ENCODE results near the gene MPHOSPH6. TPM values are rescaled to one million over a fixed set of nuclear protein-coding genes. Genes with fewer than 3 reads are reported as not detected.

MPHOSPH6 gene
- polyA plus RNA-seq, 1 donor from 2014 or later = 75.1 TPM

- no peaks in the 10 kb centered on the region for H4K20me1 ChIP-seq (ENCODE audit: insufficient read depth)
- H3K79me2 ChIP-seq (replicated peaks; ENCODE audit: insufficient read depth, low read length) = no peaks in the 10 kb centered on the region
- H3K9ac ChIP-seq (ENCODE audit: low read length) = no peak overlapping the region
- H3K27ac ChIP-seq (ENCODE audit: low read length) = no peak overlapping the region
- no peak overlapping the region for H2AFZ ChIP-seq (ENCODE audit: low read depth, low read length)
- H3F3A ChIP-seq (ENCODE audit: insufficient read depth, low read length, poor library complexity, severe bottlenecking) = no peaks in the 10 kb centered on the region
- TF ChIP-seq CTCF (IDR thresholded peaks at IDR 0.05; ENCODE audit: poor library complexity, severe bottlenecking) = no peak
- TF ChIP-seq EP300 (conservative IDR thresholded peaks at IDR 0.05; ENCODE audit: poor library complexity, severe bottlenecking) = no peak
- TF ChIP-seq MXI1 (conservative IDR thresholded peaks at IDR 0.05; ENCODE audit: poor library complexity, severe bottlenecking) = no peak
- TF ChIP-seq TAF1 (IDR thresholded peaks at IDR 0.05; ENCODE audit: low read depth) = no peak
- no peak for TF ChIP-seq SMC3 (conservative IDR thresholded peaks at IDR 0.05; ENCODE audit: poor library complexity)
- TF ChIP-seq EZH2 (IDR thresholded peaks at IDR 0.05; ENCODE audit: borderline replicate concordance, insufficient read depth, low read length, poor library complexity, severe bottlenecking) = no peak
- TF ChIP-seq POLR2AphosphoS5 (IDR thresholded peaks at IDR 0.05) = no peak
- TF ChIP-seq, protein P1, sequence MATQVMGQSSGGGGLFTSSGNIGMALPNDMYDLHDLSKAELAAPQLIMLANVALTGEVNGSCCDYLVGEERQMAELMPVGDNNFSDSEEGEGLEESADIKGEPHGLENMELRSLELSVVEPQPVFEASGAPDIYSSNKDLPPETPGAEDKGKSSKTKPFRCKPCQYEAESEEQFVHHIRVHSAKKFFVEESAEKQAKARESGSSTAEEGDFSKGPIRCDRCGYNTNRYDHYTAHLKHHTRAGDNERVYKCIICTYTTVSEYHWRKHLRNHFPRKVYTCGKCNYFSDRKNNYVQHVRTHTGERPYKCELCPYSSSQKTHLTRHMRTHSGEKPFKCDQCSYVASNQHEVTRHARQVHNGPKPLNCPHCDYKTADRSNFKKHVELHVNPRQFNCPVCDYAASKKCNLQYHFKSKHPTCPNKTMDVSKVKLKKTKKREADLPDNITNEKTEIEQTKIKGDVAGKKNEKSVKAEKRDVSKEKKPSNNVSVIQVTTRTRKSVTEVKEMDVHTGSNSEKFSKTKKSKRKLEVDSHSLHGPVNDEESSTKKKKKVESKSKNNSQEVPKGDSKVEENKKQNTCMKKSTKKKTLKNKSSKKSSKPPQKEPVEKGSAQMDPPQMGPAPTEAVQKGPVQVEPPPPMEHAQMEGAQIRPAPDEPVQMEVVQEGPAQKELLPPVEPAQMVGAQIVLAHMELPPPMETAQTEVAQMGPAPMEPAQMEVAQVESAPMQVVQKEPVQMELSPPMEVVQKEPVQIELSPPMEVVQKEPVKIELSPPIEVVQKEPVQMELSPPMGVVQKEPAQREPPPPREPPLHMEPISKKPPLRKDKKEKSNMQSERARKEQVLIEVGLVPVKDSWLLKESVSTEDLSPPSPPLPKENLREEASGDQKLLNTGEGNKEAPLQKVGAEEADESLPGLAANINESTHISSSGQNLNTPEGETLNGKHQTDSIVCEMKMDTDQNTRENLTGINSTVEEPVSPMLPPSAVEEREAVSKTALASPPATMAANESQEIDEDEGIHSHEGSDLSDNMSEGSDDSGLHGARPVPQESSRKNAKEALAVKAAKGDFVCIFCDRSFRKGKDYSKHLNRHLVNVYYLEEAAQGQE (IDR thresholded peaks at IDR 0.05; ENCODE audit: borderline replicate concordance) = no peak
- TF ChIP-seq RAD21 (conservative IDR thresholded peaks at IDR 0.05) = no peak
- no peak overlapping the region for H3K4me2 ChIP-seq (ENCODE audit: low read length)
- no peaks in the 10 kb centered on the region for H3K27me3 ChIP-seq (ENCODE audit: insufficient read depth, low read depth, low read length)
- no peak overlapping the region for H3K4me3 ChIP-seq (ENCODE audit: low read length)
- no peaks in the 10 kb centered on the region for H3K36me3 ChIP-seq (ENCODE audit: insufficient read depth, low read length)
- H3K9me2 ChIP-seq (ENCODE audit: insufficient read depth, low read length) = no peaks in the 10 kb centered on the region
- H3K9me3 ChIP-seq (ENCODE audit: low read length) = no peaks in the 10 kb centered on the region
Measured at GRCh38 chr16:82138478-82139285, 31.3 kb downstream of the MPHOSPH6 start.

DNA sequence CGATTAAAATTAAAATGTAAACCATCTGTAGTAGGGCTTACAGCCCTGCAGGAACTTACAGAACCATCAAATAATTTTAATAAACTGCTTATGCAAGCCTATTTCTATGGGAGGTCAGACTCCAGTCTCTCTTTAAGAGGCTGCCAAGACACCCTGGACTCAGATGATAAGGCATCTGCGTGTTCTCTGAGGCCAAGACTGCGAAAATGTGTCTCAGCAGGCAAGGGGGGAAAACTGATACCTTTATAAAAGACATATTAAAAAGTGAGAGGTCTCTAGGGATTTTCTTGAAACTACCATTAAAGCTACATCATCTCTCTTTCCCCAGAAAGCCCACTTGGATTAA, 32.2 kb downstream of the MPHOSPH6 start:
- no peaks in the 10 kb centered on the region for H3K27me3 ChIP-seq (ENCODE audit: insufficient read depth, low read depth, low read length)
- H3K4me3 ChIP-seq (ENCODE audit: low read length) = no peak overlapping the region
- no peak overlapping the region for H2AFZ ChIP-seq (ENCODE audit: low read depth, low read length)
- H3K9me3 ChIP-seq (ENCODE audit: low read length) = no peaks in the 10 kb centered on the region
- no peaks in the 10 kb centered on the region for H4K20me1 ChIP-seq (ENCODE audit: insufficient read depth)
- no peak overlapping the region for H3K27ac ChIP-seq (ENCODE audit: low read length)
- no peak overlapping the region for H3K9ac ChIP-seq (ENCODE audit: low read length)
- no peak overlapping the region for H3K4me2 ChIP-seq (ENCODE audit: low read length)
- no peaks in the 10 kb centered on the region for H3K36me3 ChIP-seq (ENCODE audit: insufficient read depth, low read length)
- H3K9me2 ChIP-seq (ENCODE audit: insufficient read depth, low read length) = no peaks in the 10 kb centered on the region
- no peaks in the 10 kb centered on the region for H3F3A ChIP-seq (ENCODE audit: insufficient read depth, low read length, poor library complexity, severe bottlenecking)
- H3K79me2 ChIP-seq (replicated peaks; ENCODE audit: insufficient read depth, low read length) = no peaks in the 10 kb centered on the region
- TF ChIP-seq TAF1 (IDR thresholded peaks at IDR 0.05; ENCODE audit: low read depth) = no peak
- no peak for TF ChIP-seq CTCF (IDR thresholded peaks at IDR 0.05; ENCODE audit: poor library complexity, severe bottlenecking)
- TF ChIP-seq EZH2 (IDR thresholded peaks at IDR 0.05; ENCODE audit: borderline replicate concordance, insufficient read depth, low read length, poor library complexity, severe bottlenecking) = no peak
- no peak for TF ChIP-seq MXI1 (conservative IDR thresholded peaks at IDR 0.05; ENCODE audit: poor library complexity, severe bottlenecking)
- TF ChIP-seq SMC3 (conservative IDR thresholded peaks at IDR 0.05; ENCODE audit: poor library complexity) = no peak
- TF ChIP-seq, protein P1 (IDR thresholded peaks at IDR 0.05; ENCODE audit: borderline replicate concordance) = no peak
- TF ChIP-seq EP300 (conservative IDR thresholded peaks at IDR 0.05; ENCODE audit: poor library complexity, severe bottlenecking) = no peak
- no peak for TF ChIP-seq RAD21 (conservative IDR thresholded peaks at IDR 0.05)
- no peak for TF ChIP-seq POLR2AphosphoS5 (IDR thresholded peaks at IDR 0.05)

All from neural cell (in vitro differentiated cells).